C4-2B (cell line): ENCODE data around the gene MEN1.

Source experiments
- CTCF ChIP-seq: fragments of 450-650 bp; conservative IDR thresholded peaks from 2 replicates; pipeline ENCODE4 v1.5.1; 2017; ENCODE audit warnings: mild to moderate bottlenecking
- ZFX ChIP-seq: fragments of 450-650 bp; IDR thresholded peaks from 2 replicates; pipeline ENCODE4 v1.6.1; 2017

GRCh38 chr11:64839335-64839734 lies 29.0 kb upstream of the MEN1 start:
- TF ChIP-seq ZFX (no peak), CTCF (no peak)
